ENCODE results near the gene ZBED4.

ZBED4 gene

DNA sequence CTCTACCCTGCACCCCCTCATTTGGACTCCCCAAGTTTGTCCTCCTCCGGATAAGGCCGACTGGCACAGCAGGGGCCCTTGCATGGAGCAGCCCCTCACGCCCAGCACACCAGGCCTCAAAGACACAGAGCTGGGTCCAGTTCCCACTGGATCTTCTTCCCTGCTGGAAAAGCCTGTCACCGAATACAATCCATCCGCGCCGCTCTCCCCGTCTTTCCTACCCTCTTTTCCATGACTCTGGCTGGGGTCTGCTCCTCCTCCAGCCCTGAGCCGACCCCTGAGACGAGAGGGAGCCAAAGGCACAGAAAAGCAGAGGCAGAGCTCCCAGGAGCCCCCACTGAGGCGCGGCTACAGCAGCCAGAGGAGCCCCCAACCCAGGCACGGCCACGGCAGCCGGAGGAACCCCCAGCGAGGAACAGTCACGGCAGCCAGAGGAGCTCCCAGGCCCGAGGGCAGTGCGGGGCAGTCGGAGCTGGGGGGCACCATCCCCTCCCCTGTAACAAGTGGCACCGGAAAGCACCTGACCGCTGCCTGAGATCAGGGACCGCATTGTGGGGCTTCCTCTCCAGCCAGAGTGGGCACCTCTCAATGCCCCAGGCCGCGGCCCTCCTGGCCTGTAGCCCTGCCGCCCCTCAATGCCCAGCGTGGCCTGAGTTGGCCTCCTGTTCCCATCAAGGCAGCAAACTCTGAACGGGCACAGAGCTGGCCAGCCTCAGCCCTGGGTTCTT lies 52.6 kb downstream of the ZBED4 start:
- no peak for DNase-seq (ENCODE audit: low read depth)
- no peak overlapping the region for H3K4me3 ChIP-seq (ENCODE audit: low read length)
- no peak for TF ChIP-seq CTCF (conservative IDR thresholded peaks at IDR 0.05; ENCODE audit: low read depth, low read length)

- TF ChIP-seq CTCF (conservative IDR thresholded peaks at IDR 0.05; ENCODE audit: low read depth, low read length) = no peak
- no peak overlapping the region for H3K4me3 ChIP-seq (ENCODE audit: low read length)
- DNase-seq (ENCODE audit: low read depth) = no peak
These were observed 53.2 kb downstream of the ZBED4 start for GRCh38 chr22:49906799-49907290.

DNA sequence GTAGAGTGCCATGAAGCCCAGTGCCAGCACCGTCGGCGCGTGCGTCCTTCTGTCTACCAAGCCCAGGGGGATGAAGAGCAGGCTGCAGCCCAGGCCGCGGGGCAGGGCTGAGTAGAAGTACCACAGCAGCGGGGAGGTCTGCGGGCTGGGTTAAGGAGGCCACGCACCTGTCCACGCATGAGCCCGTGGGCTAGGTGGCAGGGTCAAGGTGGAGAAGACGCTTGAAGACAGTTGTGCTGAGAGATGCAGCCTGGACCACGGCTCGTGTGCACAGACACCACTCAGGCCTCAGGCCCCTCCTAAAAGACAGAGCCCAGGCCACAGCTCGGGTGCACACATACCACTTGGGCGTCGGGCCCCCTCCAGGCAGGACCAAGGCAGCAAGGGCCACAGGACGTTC lies 54.2 kb downstream of the ZBED4 start:
- no peak for TF ChIP-seq CTCF (conservative IDR thresholded peaks at IDR 0.05; ENCODE audit: low read depth, low read length)
- no peak overlapping the region for H3K4me3 ChIP-seq (ENCODE audit: low read length)
- no peak for DNase-seq (ENCODE audit: low read depth)

DNA sequence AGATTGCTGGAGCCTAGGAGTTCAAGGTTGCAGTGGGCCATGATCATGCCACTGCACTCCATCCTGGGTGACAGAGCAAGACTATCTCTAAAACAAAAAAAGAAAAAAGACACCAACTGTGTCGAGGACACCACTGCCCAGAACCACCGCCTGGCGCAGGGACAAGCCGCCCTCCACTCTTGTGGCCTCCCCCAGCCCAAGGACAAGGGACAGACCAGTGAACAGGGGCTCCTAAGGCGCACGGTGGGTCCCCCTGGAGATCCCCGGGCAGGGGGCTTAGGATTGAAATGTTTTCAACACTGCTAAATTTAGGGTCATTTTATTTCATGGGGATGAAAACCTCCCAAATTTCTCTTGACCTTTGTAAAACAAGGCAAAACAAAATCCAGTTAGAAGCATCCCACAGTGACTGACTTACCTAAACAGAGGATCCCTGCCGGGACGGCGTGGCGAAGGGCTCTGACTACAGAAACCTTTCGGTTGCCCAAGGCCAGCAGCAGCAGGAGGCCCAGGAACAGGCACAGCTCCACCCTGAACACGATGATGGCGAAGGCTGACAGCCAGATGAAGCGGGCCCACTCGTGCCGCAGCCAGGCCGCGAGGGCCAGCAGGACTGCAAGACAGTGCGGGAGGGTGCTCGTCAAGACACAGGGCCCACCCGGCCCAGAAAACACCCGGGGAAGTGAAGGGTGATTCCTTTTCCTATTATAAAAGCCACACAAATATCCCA lies 56.0 kb downstream of the ZBED4 start:
- no peak overlapping the region for H3K4me3 ChIP-seq (ENCODE audit: low read length)
- no peak for DNase-seq (ENCODE audit: low read depth)
- TF ChIP-seq CTCF (conservative IDR thresholded peaks at IDR 0.05; ENCODE audit: low read depth, low read length) = no peak

GRCh38 chr22:49910229-49911155 lies 56.8 kb downstream of the ZBED4 start:
- no peak overlapping the region for H3K4me3 ChIP-seq (ENCODE audit: low read length)
- no peak for DNase-seq (ENCODE audit: low read depth)
- TF ChIP-seq CTCF (conservative IDR thresholded peaks at IDR 0.05; ENCODE audit: low read depth, low read length) = no peak

- H3K4me3 ChIP-seq (ENCODE audit: low read length) = no peak overlapping the region
- no peak for TF ChIP-seq CTCF (conservative IDR thresholded peaks at IDR 0.05; ENCODE audit: low read depth, low read length)
- DNase-seq (ENCODE audit: low read depth) = no peak
These were observed 58.4 kb downstream of the ZBED4 start for GRCh38 chr22:49911881-49912625.
